HG02938 (cell line): ENCODE measurements around the gene SNX25.
"Not testable (repeated sequence)": the region's sequence is repeated elsewhere in the genome, so short reads cannot be mapped to it uniquely, and the experiment has no call there.

ENCODE experiments used
- ATAC-seq: cut with Tn5 transposase; IDR thresholded peaks from one replicate; pipeline ENCODE4 v1.9.1; 2021; ENCODE audit warnings: mild to moderate bottlenecking, moderate library complexity; ENCODE audit not compliant: unreplicated experiment

Gene SNX25

DNA sequence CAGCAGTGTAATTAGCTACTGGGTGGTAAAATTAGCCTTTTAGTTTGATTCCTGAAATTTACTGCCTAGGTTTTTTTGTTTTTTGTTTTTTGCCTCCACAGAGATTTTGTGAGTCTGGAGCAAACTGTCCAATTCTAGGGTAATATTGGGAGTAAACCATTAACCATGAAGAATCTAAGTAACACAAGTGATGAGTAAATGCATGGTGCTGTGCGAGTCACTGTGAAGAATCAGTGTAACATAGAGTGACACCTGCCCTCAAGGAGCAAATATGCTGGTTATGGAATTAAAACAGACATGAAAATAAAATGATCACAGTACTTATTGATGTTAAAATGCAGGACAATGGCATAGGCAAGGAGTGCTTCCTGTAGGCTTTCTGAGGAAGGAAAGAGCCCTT lies 126.2 kb downstream of the SNX25 start:
- ATAC-seq = no peak

DNA sequence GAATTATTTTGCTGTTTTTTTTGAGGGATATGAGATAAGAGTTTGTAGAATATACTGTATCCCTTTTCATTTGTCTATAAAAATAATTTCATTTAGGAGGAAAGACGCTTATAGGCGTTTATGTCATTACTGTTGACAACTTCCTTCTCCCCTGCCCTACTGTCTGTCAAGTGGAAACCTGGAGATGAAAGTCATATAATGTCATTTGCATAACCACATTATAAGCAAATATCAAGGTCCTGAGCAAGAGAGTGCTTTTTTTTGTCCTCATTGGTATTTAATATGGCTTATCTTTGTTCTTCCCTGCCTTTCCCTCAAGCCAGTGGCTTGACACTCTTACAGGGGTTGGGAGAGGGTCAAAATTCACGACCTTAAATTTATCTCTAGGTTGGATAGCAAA lies 130.5 kb downstream of the SNX25 start:
- peak; percentile 45 for ATAC-seq

DNA sequence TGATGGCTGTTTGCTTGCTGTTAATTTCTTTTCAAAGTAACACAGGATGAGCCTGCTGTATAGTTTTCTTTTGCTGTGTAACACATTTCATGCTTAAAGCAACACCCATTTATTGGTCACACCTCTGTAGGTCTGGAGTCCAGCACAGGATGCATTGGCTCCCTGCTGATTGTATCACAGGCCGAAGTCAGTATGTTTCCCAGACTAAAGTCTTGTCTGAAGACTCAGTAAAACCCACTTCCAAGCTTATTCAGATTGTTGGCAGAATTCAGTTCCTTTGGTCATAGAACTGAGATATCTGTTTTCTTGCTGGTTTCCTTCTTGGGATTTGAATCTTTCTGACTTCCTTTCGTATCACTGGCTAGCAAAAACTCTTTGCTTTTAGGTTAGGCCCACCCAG lies 132.0 kb downstream of the SNX25 start:
- ATAC-seq = no peak

DNA sequence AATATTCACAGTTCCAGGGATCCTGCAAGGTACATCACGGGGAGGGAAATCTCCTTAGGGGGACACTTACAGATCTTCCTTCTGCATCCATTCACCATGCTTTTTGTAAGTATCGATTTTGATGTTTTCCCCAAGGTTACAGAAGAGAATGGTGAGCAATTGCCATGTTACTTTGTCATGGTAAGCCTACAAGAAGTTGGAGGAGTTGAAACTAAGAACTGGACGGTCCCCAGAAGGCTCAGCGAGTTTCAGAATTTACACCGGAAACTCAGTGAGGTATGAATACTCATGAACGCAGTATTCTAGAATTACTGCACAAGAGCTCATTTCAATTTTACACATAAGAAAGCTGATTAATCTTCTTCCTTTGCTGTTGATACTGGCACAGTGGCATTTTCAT lies 132.4 kb downstream of the SNX25 start:
- no peak for ATAC-seq

DNA sequence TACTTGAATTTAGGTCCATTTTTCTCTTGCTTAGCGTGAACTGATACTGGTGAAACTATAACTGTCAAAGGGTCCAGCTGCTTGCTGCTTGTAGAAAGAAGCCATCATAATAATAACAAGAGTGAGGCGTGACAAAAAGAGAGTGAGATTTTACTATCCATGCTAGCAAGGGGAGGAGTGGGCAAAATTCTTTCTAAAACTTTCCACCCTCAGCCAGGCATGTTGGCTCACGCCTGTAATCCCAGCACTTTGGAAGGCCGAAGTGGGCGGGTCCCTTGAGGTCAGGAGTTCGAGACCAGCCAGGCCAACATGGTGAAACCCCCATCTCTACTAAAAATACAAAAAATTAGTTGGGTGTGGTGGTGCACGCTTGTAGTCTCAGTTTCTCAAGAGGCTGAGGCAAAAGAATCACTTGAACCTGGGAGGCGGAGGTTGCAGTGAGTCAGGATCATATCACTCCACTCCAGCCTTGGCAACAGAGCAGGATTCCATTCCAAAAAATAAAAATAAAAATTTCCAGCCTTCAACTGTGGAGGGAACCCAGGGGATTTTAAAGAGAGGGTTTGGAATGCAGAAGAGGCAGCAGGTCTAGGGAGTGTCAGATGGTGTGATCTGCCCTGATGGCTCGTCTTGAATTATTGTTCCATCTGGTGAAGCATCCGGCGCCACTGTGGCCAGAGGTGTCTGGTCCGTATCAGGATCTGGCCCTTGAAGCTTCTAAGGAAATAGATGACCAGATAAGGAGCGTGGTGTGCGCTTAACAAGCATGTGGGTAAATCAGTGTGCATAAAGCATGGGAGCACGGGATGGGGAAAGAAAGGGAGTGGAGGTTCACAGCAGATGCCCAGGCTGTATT lies 134.6 kb downstream of the SNX25 start:
- peak; percentile 33 for ATAC-seq

DNA sequence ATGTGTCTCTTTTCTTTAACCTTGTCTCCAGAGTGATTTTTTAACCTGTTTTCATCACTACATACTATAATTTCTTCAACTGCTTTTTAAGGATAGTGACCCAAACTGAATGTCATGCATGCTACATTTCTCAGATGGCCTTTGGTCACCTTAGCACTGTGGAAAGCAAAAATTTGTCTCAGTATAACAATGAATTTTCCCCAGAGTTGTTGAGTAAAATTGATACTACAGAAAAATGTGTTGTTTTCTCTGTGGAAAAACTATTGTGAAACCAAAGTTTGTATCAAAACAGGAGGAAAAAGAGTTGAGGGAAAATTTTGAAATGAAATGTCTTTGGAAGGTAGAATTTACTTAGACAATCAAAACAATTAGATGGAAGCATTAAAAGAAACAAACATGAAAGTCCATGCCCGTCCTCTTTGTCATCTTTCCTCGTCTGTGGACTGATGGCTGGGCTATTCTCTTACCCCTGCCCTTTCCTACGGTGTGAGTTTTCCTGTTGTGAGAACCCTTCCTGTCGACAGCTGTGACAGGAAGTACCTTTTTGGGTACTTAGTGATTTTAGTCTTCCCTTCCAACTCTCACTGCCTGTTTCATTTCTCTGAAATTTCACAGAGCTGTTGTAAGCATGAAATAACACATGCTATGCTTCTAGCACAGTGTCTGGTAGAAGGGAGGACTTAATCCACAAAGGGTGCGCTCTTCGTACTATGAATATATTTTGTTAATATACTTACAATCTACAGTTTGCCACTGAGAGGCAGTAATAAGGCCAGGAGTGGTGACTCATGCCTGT lies 135.5 kb downstream of the SNX25 start:
- ATAC-seq = no peak

DNA sequence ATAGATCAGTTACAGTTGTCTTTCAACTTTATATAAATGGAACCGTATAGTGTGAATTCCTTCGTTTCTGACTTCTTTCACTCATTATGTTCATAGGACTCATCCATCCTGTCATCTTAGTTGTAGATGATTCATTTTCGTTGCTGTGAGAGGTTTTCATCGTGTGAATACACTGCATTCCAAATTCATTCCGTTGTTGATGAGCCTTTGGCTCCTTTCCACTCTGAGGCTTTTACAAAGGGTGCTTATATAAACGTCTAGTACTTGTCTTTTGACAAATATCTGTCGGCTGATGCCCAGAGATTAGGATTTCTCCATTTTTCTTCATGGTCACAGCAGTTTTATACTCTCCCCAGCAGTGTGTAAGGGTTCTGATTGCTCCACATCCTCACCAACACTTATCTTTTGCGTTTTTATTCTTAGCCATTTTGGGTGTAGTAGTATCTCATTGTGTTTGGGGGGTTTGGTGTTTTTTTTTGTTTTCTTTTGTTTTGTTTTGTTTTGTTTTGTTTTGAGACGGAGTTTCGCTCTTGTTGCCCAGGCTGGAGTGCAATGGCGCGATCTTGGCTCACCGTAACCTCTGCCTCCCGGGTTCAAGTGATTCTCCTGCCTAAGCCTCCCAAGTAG lies 137.7 kb downstream of the SNX25 start:
- ATAC-seq = no peak

DNA sequence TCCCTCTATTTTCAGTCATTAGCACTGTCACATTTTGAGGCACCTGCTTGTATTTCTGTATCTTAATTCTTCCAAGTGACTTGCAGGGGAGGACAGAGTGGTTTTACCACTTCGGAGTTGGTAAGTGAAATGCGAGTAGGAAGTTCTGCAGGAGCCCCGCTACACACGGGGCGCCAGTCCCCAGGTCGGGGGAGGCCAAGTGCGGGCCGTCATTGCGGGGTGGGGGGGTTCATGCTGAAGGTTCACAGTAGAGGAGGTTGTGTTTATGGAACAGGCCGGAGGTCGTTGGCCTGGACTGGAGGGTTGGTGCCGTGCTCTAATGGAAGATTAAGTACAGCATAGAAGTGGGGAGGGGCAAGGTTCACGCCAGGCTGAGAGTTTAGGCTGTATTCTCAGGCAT lies 142.3 kb downstream of the SNX25 start:
- ATAC-seq = no peak

DNA sequence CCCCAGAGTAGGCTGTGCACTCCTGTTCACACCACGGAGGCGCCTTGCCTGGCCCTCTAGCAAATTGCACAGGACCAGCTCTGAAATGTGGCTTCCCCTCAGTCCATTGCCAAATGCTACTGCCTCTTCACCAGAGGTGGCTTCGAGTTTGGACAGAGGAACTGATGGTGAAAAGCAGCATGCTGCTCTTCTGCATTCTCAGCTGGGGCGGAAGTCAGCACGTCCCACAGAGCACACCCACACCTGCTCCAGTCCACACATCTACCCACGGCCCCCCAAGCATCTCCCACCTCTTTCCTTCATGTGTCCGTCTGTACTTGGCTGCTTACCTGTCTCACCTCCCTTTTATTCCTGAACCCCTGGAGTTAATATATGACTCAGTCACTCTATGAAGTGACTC lies 142.8 kb downstream of the SNX25 start:
- ATAC-seq = no peak

DNA sequence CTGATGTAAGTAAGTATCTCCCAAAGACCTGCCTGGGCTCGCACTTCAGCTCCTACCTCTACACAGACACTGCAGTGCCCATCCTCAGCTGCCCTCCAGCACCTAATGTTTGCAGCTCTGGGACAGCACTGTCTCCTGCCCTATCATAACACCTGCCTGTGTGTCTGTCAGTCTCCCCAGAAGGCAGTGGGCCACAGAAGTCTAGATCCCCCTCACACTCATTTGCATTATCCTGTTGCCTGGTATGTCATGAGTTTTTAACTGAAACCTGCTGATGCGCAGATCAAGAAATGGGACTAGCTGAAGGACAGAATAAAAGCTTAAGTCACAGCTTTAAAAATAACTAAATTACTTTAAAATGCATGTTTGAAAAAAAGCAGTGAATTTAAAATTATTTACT lies 143.3 kb downstream of the SNX25 start:
- no peak for ATAC-seq

DNA sequence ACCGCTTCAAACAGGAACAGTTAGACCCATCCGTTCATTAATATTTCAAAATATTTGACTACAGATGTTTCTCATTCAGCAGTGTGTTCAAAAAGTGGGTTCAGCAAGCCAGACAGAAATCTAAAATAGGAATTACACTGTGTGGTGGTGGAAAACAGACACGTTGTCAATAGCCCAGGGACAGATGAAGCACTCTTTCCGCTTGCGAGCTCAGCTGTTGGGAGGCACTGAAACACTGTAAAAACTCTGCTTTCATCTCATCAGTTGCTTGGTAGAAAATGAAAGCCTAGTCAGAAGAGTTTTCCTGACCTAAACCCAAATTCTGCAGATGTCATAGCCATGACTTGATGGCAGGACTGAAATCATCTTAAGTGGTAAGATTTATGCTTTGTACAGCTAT lies 147.8 kb downstream of the SNX25 start:
- ATAC-seq = no peak

DNA sequence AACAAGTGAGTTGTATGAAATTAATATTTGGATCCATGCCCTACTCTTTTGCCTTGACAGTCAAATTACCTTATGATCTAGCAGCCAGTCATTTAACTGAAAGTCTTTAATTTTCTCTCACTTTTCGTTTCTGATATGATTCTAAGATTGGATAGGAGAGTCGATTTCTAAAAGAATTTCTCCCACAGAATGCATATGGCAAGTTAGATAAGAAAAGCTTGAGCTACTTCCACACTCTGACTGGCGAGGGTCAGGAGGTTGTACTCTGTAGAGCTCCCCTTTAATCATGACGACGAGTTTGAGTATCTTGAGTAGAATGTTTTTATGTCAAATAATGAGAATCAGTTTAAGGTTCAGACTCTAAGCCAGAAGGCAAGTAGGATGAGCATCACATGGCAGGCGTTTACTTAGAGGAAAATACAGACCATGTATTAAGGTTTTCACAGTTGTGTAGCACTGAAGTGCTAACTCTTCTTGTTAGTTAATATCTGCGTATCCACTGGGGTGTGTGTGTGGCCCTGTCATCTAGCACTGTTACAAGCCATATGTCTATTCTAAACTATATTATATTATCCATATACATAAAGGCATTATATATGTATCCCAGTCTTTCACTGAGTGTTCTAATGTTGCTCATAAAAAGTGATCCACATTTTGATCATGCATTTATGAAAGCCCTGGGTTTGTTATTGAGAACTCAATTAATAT lies 148.5 kb downstream of the SNX25 start:
- ATAC-seq = no peak

DNA sequence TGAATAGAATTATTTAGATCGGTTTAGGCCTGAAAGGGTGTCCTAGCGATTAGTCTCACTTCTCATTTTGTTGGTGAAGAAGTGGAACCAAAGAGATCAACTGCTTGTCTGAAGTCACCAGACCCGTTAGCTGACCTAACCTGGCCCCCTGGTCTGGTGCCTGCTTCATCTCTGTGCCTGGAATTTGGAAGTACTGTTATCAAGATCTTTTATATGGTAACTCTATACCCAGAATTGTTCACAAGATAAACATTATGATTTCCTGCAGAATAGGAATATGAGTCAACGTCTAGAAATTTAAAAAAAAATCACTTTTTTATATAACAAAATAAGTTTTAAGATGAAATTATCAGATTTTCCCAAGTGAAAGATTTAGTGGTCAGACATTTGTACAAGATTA lies 149.1 kb downstream of the SNX25 start:
- no peak for ATAC-seq

DNA sequence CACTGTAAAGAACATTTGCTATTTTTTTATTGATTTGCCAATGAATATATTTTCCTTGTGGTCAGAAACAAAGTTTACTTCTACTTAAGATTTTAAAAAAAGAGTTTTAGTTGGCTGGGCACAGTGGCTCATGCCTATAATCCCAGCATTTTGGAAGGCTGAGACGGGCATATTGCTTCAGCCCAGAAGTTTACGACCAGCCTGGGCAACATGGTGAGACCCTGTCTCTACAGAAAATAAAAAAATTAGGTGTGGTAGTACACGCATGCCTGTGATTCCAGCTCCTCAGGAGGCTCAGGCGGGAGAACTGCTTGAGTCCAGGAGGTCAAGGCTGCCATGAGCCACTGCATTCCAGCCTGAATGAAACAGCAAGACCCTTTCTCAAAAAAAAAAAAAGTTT lies 149.6 kb downstream of the SNX25 start:
- ATAC-seq = no peak

DNA sequence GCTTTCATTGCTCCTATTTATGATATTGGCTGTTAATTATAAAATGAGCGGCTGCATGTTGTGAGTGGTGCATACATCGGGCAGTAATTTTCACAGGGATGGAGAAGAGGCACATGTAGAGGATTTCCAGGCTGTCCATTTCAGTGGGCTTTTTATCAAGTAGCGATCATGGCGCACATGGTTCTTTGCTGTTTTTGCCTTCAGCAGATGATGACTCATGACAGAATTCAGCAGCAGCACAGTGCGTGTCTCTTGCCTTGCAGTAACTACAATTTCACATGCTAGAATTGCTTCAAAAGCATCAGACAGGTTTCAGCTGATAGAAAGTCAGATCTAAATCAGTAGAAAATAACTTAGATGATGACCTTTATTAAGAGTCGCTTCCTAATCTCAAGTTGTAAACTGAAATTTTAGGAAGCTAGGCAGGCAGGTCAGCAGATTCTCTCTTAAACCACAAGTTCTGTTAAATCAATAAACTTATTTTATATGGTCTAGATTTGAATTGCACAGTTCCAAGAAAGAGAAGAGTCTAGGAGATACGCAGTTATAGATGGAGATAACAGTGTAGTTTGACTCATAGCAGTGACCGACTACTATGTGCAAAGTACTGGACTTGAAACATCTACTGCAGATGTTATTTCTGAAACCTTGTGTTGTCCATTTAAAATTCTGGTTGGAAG lies 150.5 kb downstream of the SNX25 start:
- no peak for ATAC-seq

DNA sequence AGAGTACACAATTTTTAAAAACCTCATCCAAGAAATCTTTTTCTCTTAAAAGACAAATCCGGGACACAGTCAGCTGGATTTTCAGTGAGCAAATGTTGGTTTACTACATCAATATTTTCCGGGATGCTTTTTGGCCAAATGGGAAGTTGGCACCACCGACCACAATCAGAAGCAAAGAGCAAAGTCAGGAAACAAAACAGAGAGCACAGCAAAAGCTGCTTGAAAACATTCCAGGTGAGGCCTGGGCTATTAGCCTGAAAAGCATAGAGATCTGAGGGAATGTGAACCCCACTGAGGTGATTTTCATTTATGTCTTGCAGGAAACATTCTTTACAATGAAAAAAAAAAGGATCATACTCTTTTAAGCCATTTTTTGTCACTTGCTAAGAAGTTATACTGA lies 152.5 kb downstream of the SNX25 start:
- no peak for ATAC-seq

DNA sequence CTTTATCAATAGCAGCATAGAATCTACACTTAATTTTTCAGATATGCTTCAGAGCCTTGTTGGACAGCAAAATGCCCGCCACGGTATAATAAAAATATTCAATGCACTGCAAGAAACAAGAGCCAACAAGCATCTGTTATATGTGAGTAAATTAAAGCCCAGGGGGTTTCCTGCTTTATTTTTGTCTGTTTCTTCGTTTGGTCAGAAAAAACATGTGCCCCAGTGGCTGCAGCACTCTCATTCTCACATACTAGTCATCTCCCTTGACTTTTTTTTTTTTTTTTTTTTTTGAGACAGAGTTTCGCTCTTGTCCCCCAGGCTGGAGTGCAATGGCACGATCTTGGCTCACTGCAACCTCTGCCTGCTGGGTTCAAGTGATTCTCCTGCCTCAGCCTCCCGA lies 153.2 kb downstream of the SNX25 start:
- not testable (repeated sequence) for ATAC-seq

DNA sequence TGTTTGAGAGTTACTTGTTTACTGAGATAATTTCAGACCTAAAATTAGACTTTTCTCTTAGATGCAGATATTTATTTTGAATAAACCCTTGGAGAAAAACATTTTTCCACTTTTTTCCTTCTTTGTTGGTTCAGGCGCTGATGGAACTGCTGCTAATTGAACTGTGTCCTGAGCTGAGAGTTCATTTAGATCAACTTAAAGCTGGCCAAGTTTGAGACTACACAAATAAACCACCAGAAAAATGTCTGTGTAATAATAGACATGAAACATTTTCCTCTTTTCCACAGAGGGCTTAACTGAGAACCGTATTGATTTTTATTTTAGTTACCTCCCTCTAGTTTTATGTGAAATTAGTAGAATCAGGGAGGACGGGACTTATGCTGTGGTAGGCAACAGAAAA lies 153.9 kb downstream of the SNX25 start:
- ATAC-seq = no peak

DNA sequence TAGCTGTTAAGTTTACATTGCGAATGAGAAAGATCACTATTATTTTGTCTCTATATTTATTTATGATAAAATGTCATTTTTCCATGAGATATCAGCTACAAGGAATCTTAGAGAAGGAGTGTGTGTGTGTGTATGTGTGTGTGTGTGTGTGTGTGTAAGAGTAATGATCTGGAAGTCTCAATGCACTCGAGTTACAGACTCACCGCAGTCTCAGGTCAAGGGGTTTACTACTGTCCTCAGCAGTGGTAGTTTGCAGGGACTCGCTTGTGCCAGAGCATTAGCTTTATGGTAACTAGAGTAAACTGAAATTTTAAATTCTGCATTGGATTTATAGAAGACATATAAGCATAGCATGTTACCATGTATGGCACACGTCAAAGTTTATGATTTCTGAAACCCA lies 155.5 kb downstream of the SNX25 start:
- ATAC-seq = no peak

DNA sequence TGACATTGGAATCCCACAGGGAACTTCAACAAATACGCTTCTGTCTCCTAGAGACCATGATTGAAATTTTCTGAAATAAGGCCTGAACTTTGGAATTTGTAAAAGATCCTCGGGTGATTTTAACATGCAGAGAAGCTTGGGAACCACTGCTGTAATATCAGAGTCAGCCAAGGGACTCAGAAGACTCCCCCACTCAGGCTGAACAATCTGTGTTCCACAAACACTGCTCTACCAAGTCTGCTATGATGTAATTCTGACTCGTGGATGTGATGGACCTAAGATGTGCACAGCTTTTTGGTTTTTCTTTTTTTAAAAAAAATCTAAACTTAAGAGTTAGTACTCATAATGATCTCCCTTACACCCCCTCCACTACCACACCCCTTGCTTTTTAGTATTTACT lies 160.3 kb downstream of the SNX25 start:
- no peak for ATAC-seq
